Adrenal gland (tissue), 12 donors: Measurements from ENCODE around the gene RAD51B. TPM values are rescaled to one million over a fixed set of nuclear protein-coding genes. Genes with fewer than 3 reads are reported as not detected.
A peak's percentile ranks its signal among the peaks of the same experiment; 100 is the strongest.

Source experiments
- DNase-seq, 7 donors: peaks; one replicate each; pipeline ENCODE4 v3.0.0-alpha.2; 2019 to 2020
- H3K27ac ChIP-seq, 5 donors: fragments of 200-600 bp; sonication (generic) in 4 of 5; 1 replicate in 3 of 5; 2 replicates in 2 of 5; pipeline versions ENCODE4 v1.5.1 to v1.8.0; 2016 to 2020; ENCODE audit warnings: mild to moderate bottlenecking in 1 of 5
- H3K27me3 ChIP-seq: fragments of 200-600 bp; 2 replicates; pipeline ENCODE4 v1.8.0; 2021
- H3K36me3 ChIP-seq, 2 donors: fragments of 200-600 bp; replicated peaks in 1 of 2; 1 replicate in 1 of 2; 2 replicates in 1 of 2; pipeline versions ENCODE4 v1.5.1 to v1.8.0; 2018 to 2022
- H3K4me1 ChIP-seq, 2 donors: fragments of 200-600 bp; replicated peaks in 1 of 2; 1 replicate in 1 of 2; 2 replicates in 1 of 2; pipeline versions ENCODE4 v1.5.1 to v1.8.0; 2018 to 2021
- H3K4me3 ChIP-seq, 4 donors: fragments of 200-600 bp; sonication (generic) in 3 of 4; one replicate each; pipeline ENCODE4 v1.5.1; 2016 to 2018
- H3K9me3 ChIP-seq, 3 donors: fragments of 200-600 bp; sonication (generic) in 1 of 3; replicated peaks in 1 of 3; 1 replicate in 2 of 3; 2 replicates in 1 of 3; pipeline versions ENCODE4 v1.5.1 to v1.8.0; 2016 to 2021
- CTCF ChIP-seq, 6 experiments: fragments of 450-650 bp in 4 of 6; fragments of 200-600 bp in 2 of 6; sonication (generic) in 1 of 6; IDR thresholded peaks; 1 replicate in 5 of 6; 2 replicates in 1 of 6; pipeline versions ENCODE4 v1.5.1 to v1.8.0; 2016 to 2021; ENCODE audit warnings: antibody characterized with exemption in 6 of 6, mild to moderate bottlenecking in 2 of 6, moderate library complexity in 1 of 6
- POLR2A ChIP-seq, 2 donors: fragments of 450-650 bp; IDR thresholded peaks; one replicate each; pipeline ENCODE4 v1.6.1; 2017; ENCODE audit warnings: antibody characterized with exemption in 2 of 2, mild to moderate bottlenecking in 2 of 2, moderate library complexity in 1 of 2
- WGBS, 4 donors: extraction: QIAGEN DNeasy Blood & Tissue Kit in 2 of 4; methylation state at CpG; one replicate each; pipeline versions ENCODE4 v1.1.5 to v1.1.7; 2013 to 2017; 5-methylcytosine and 5-hydroxymethylcytosine counted together
- intact Hi-C, 2 donors: fragments of 100-400 bp; cut with DNase I; formaldehyde crosslinking; loops; one replicate each; pipeline versions ENCODE4 v1.14.1 to v1.15.0; 2022 to 2023
- polyA plus RNA-seq, 3 donors: library from polyadenylated mRNA; stranded (reverse); fragments of 200-250 nt in 2 of 3; fragments of 350-450 nt in 1 of 3; fragmentation: Illumina TruSeq in 1 of 3; extraction: RNeasy Lipid Tissue Mini Kit (QIAGEN cat#74804) in 1 of 3; gene quantifications; one replicate each; pipeline ENCODE4 v1.2.3, GENCODE V29; 2013 to 2014
- total RNA-seq, 9 donors: library from RNA; depleted of rRNA in 4 of 9; stranded (reverse); fragments of >200 nt in 4 of 9; fragments of 120-200 nt in 1 of 9; fragmentation: NEBNext Ultra II Directional in 1 of 9; extraction: Animal tissue kit (Norgen Biotek cat#: 25700) in 1 of 9; gene quantifications; one replicate each; pipeline versions ENCODE4 v1.1.0 to v1.2.4, GENCODE V29; 2013 to 2023
- donor health status: healthy with polysubstance abuse.
- donor health status: Bipolar disorder and iron deficiency.
- donor health status: DM: yes; HTN: yes; CAD: no.
- donor health status: DM: no; HTN: no; CAD: no.
- donor health status: DM: no; HTN: no; CAD: no.
- donor health status: DM: yes; HTN: yes; CAD: no.

The RAD51B gene
- total and polyA plus RNA-seq, 12 donors, result 2.3 to 24.6 (median 12.4) TPM

DNA sequence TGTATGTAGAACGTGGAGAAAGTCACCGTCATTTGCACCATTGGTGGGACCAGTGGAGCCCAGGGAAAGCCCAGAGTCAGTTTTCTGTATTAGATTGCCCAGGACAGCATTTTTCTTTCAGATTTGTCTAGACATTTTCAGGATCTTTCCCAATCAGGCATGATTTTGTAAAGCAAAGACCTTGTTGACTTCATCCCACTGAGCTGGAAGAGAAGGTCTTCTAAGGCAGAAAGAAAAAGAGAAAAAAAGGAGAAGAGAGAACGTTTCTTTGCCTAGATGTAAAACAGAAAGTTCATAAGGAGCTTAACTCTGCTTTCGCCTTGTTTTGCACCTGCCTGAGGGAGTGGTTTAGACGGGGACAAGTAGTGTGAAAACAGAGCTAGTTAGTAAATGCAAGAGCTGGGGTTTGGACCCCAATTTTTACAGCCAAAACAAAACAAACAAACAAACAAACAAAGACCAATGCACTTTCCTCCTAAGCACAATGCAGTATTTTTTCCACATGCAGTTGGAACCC is 700.1 kb downstream of the RAD51B start:
- WGBS, 4 donors, result 72 to 80% (median 78%) methylated on average over 5 of the region's 5 CpGs
- no peak for DNase-seq
- H3K27ac ChIP-seq, result peak overlapping the region in 1 of 5 donors; percentile 67
- TF ChIP-seq CTCF (IDR thresholded peaks at IDR 0.05) (no peak), POLR2A (IDR thresholded peaks at IDR 0.05) (no peak)
- peaks cover 3 to 34% of the 10 kb centered on the region in 2 donors for H3K4me1 ChIP-seq
- intact Hi-C loops, result loop anchor here (10.0 kb wide), 1 partner anchor 265 kb away; no protein-coding TSS in a partner anchor
- H3K9me3 ChIP-seq, result no peaks in the 10 kb centered on the region
- H3K4me3 ChIP-seq, result no peak overlapping the region
- H3K27me3 ChIP-seq, result no peaks in the 10 kb centered on the region
- H3K36me3 ChIP-seq, result no peaks in the 10 kb centered on the region

- TF ChIP-seq CTCF (IDR thresholded peaks at IDR 0.05), result no peak
- no peak for TF ChIP-seq POLR2A (IDR thresholded peaks at IDR 0.05)
- no peaks in the 10 kb centered on the region for H3K9me3 ChIP-seq
- no peak for DNase-seq
- peaks cover 3 to 34% of the 10 kb centered on the region in 2 donors for H3K4me1 ChIP-seq
- 84 to 92% (median 87%) methylated on average over 5 of the region's 5 CpGs for WGBS, 4 donors
- H3K27ac ChIP-seq, result peak overlapping the region in 2 of 5 donors; percentile 22 to 60
- no peaks in the 10 kb centered on the region for H3K27me3 ChIP-seq
- H3K36me3 ChIP-seq, result no peaks in the 10 kb centered on the region
- no peak overlapping the region for H3K4me3 ChIP-seq
- intact Hi-C loops, result loop anchor here (10.0 kb wide), 1 partner anchor 264 kb away; no protein-coding TSS in a partner anchor
Observed at GRCh38 chr14:68520637-68521556, 701.3 kb downstream of the RAD51B start.

DNA sequence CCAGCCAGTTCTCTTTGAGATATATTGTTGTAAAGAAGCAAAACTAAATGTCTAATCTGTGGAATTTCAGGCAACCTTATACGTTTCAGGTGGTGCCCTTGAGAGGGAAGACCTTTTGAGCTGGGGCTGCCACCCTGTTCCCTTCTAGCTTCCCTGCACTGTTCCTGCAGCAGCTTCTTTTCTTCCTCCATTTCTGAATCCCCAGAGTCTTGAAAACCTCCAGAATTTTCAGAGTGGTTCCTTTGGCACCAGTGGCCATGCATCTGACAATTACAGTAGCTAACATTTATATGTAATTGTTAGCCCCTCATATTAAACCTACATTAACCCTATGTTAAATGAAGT is 702.0 kb downstream of the RAD51B start:
- 73 to 91% (median 89%) methylated on average over 1 of the region's 1 CpG for WGBS, 4 donors
- no peaks in the 10 kb centered on the region for H3K9me3 ChIP-seq
- no peak for DNase-seq
- peak overlapping the region in 2 of 5 donors; percentile 22 to 60 for H3K27ac ChIP-seq
- intact Hi-C loops, result loop anchor here (10.0 kb wide), 1 partner anchor 263 kb away; no protein-coding TSS in a partner anchor
- no peak overlapping the region for H3K4me3 ChIP-seq
- H3K4me1 ChIP-seq, result peaks cover 3 to 36% of the 10 kb centered on the region in 2 donors
- no peaks in the 10 kb centered on the region for H3K36me3 ChIP-seq
- H3K27me3 ChIP-seq, result no peaks in the 10 kb centered on the region
- no peak for TF ChIP-seq CTCF (IDR thresholded peaks at IDR 0.05)
- no peak for TF ChIP-seq POLR2A (IDR thresholded peaks at IDR 0.05)

GRCh38 chr14:68521961-68522509 is 702.5 kb downstream of the RAD51B start:
- no peaks in the 10 kb centered on the region for H3K27me3 ChIP-seq
- no peaks in the 10 kb centered on the region for H3K9me3 ChIP-seq
- intact Hi-C loops, result loop anchor here (10.0 kb wide), 1 partner anchor 263 kb away; no protein-coding TSS in a partner anchor
- whole genome bisulfite sequencing, 4 donors, result 83 to 87% (median 86%) methylated on average over 7 to 8 of the region's 8 CpGs
- no peak for TF ChIP-seq POLR2A (IDR thresholded peaks at IDR 0.05)
- no peak for TF ChIP-seq CTCF (IDR thresholded peaks at IDR 0.05)
- no peaks in the 10 kb centered on the region for H3K36me3 ChIP-seq
- peaks cover 0 to 41% of the 10 kb centered on the region in 2 donors for H3K4me1 ChIP-seq
- no peak overlapping the region for H3K4me3 ChIP-seq
- H3K27ac ChIP-seq, result peak overlapping the region in 2 of 5 donors; percentile 28 to 60
- DNase-seq, result peak in 1 of 7 donors; percentile 8
